SK-N-SH (cell line): ENCODE data around the gene HIBADH.

Experiments
- CTCF ChIP-seq: fragments of 200-600 bp; sonication (generic); IDR thresholded peaks from 2 replicates; pipeline ENCODE4 v1.6.1; 2017; ENCODE audit warnings: antibody characterized with exemption, mild to moderate bottlenecking, moderate library complexity
- EP300 ChIP-seq, 2 experiments: IDR thresholded peaks; 2 replicates each; pipeline versions ENCODE4 v1.4.0 to v1.6.1; 2012; ENCODE audit warnings: borderline replicate concordance in 1 of 2, low read depth in 1 of 2, low read length in 1 of 2
- MXI1 ChIP-seq: IDR thresholded peaks from 2 replicates; pipeline ENCODE4 v1.6.1; 2012; ENCODE audit warnings: mild to moderate bottlenecking, low read depth, low read length, improper control_type of control experiment
- ZBTB33 ChIP-seq: IDR thresholded peaks from 2 replicates; pipeline ENCODE4 v1.4.0; 2012; ENCODE audit warnings: low read depth, borderline replicate concordance

- TF ChIP-seq MXI1 (no peak), CTCF (no peak), ZBTB33 (no peak), EP300 (IDR thresholded peaks at IDR 0.05; ENCODE audit: borderline replicate concordance in 1 of 2, low read depth in 1 of 2, low read length in 1 of 2) (no peak)
Measured at GRCh38 chr7:27601217-27601616, 61.5 kb downstream of the HIBADH start.
